OCI-M2 (cell line): ENCODE data around the gene RNF224.
"Not testable (repeated sequence)": the region's sequence is repeated elsewhere in the genome, so short reads cannot be mapped to it uniquely, and the experiment has no call there.

Source experiments
- DNase-seq: peaks from one replicate; lab custom pipeline; 2025; ENCODE audit not compliant: unreplicated experiment; lab: John Stamatoyannopoulos, UW

Gene RNF224

GRCh38 chr9:137251490-137252268 lies 24.4 kb downstream of the RNF224 start:
- DNase-seq: no peak

- no peak for DNase-seq
Measured at GRCh38 chr9:137252555-137253506, 25.5 kb downstream of the RNF224 start.

- no peak for DNase-seq
Measured at GRCh38 chr9:137253717-137254623, 26.7 kb downstream of the RNF224 start.

- DNase-seq: peak; percentile 21
Measured at GRCh38 chr9:137254624-137255447, 27.5 kb downstream of the RNF224 start, which contains the start of gene NELFB. Gene NELFB (plus strand): TSS chr9:137255327.

GRCh38 chr9:137255448-137256114 lies 28.3 kb downstream of the RNF224 start:
- DNase-seq: no peak

GRCh38 chr9:137256362-137256761 lies 29.1 kb downstream of the RNF224 start:
- DNase-seq: no peak

GRCh38 chr9:137256856-137257255 lies 29.6 kb downstream of the RNF224 start:
- DNase-seq: no peak

GRCh38 chr9:137262173-137262908 lies 35.0 kb downstream of the RNF224 start:
- not testable (repeated sequence) for DNase-seq

GRCh38 chr9:137262909-137263285 lies 35.6 kb downstream of the RNF224 start:
- no peak for DNase-seq

- DNase-seq: no peak
Measured at GRCh38 chr9:137263506-137263905, 36.2 kb downstream of the RNF224 start.

- DNase-seq: no peak
Measured at GRCh38 chr9:137264067-137264466, 36.8 kb downstream of the RNF224 start.

GRCh38 chr9:137265496-137266161 lies 38.3 kb downstream of the RNF224 start:
- DNase-seq: no peak

GRCh38 chr9:137266162-137266527 lies 38.8 kb downstream of the RNF224 start:
- DNase-seq: no peak

- DNase-seq: no peak
Measured at GRCh38 chr9:137266585-137267453, 39.5 kb downstream of the RNF224 start.

- no peak for DNase-seq
Measured at GRCh38 chr9:137267933-137268355, 40.6 kb downstream of the RNF224 start.

GRCh38 chr9:137268538-137269201 lies 41.4 kb downstream of the RNF224 start:
- DNase-seq: no peak
